Lung (tissue), 12 donors: ENCODE data around the gene GON7. TPM values are rescaled to one million over a fixed set of nuclear protein-coding genes. Genes with fewer than 3 reads are reported as not detected.
"Not testable (repeated sequence)": the region's sequence is repeated elsewhere in the genome, so short reads cannot be mapped to it uniquely, and the experiment has no call there.

Experiments
- ATAC-seq: fragments of 200-7000 bp; cut with Tn5 transposase; one replicate; pipeline ENCODE4 v1.9.1; 2020; ENCODE audit warnings: moderate number of reproducible peaks; ENCODE audit not compliant: insufficient read depth, low FRiP score
- DNase-seq, 3 donors: peaks; one replicate each; pipeline ENCODE4 v3.0.0-alpha.2; 2013 to 2017
- H3K27ac ChIP-seq, 2 donors: one replicate each; pipeline ENCODE4 v1.5.1; 2013; ENCODE audit warnings: mild to moderate bottlenecking in 2 of 2, moderate library complexity in 2 of 2, control low read depth in 1 of 2, inconsistent platforms in 1 of 2, low read depth in 1 of 2, low read length in 1 of 2
- H3K27me3 ChIP-seq, 3 donors: one replicate each; pipeline ENCODE4 v1.5.1; 2013; ENCODE audit warnings: low read length in 2 of 3; ENCODE audit not compliant: control insufficient read depth in 3 of 3, insufficient read depth in 3 of 3
- H3K36me3 ChIP-seq, 4 donors: one replicate each; pipeline ENCODE4 v1.5.1; 2013; ENCODE audit warnings: low read length in 4 of 4, mild to moderate bottlenecking in 1 of 4, moderate library complexity in 1 of 4; ENCODE audit not compliant: control insufficient read depth in 4 of 4, insufficient read depth in 4 of 4
- H3K4me1 ChIP-seq, 5 donors: one replicate each; pipeline ENCODE4 v1.5.1; 2013; ENCODE audit warnings: low read length in 5 of 5, mild to moderate bottlenecking in 2 of 5, moderate library complexity in 1 of 5; ENCODE audit not compliant: control insufficient read depth in 5 of 5, insufficient read depth in 5 of 5
- H3K4me3 ChIP-seq: one replicate; pipeline ENCODE4 v1.5.1; 2013; ENCODE audit warnings: mild to moderate bottlenecking, control low read depth, moderate library complexity
- H3K9ac ChIP-seq, 2 donors: one replicate each; pipeline ENCODE4 v1.5.1; 2013; ENCODE audit warnings: low read length in 2 of 2, control low read depth in 1 of 2; ENCODE audit not compliant: insufficient read depth in 1 of 2
- H3K9me3 ChIP-seq, 4 donors: one replicate each; pipeline ENCODE4 v1.5.1; 2013; ENCODE audit warnings: low read length in 3 of 4, mild to moderate bottlenecking in 1 of 4, moderate library complexity in 1 of 4; ENCODE audit not compliant: control insufficient read depth in 4 of 4, insufficient read depth in 3 of 4
- CTCF ChIP-seq: IDR thresholded peaks from 2 replicates; pipeline ENCODE4 v1.5.1; 2012; ENCODE audit warnings: mild to moderate bottlenecking; ENCODE audit errors: control extremely low read depth, extremely low read depth
- WGBS, 2 donors: extraction: QIAGEN DNeasy Blood & Tissue Kit; methylation state at CpG; one replicate each; pipeline ENCODE4 v1.1.7; 2013; 5-methylcytosine and 5-hydroxymethylcytosine counted together
- polyA plus RNA-seq, 2 donors: library from polyadenylated mRNA; stranded (reverse); fragments of 200-250 nt; gene quantifications; one replicate each; pipeline ENCODE4 v1.2.1, GENCODE V29; 2013
- total RNA-seq, 2 donors: library from RNA; depleted of rRNA in 1 of 2; stranded (reverse); fragments of >200 nt in 1 of 2; gene quantifications; one replicate each; pipeline ENCODE4 v1.2.1, GENCODE V29; 2014 to 2021
- donor health status: control.
- donor health status: control.
- donor health status: Bipolar disorder and iron deficiency.
- donor health status: healthy.
- donor health status: DM: yes; HTN: yes; CAD: no.

The GON7 gene
- total and polyA plus RNA-seq, 4 donors = 20.7 to 24.3 (median 21.7) TPM

- Histone ChIP-seq H3K9ac (no peak overlapping the region), H3K4me3 (no peak overlapping the region), H3K27me3 (no peaks in the 10 kb centered on the region), H3K36me3 (no peaks in the 10 kb centered on the region), H3K27ac (no peak overlapping the region), H3K4me1 (no peaks in the 10 kb centered on the region), H3K9me3 (no peaks in the 10 kb centered on the region)
- no peak for ATAC-seq
- DNase-seq = no peak
- TF ChIP-seq CTCF = no peak
- 76 to 81% methylated on average over 5 of the region's 5 CpGs for WGBS, 2 donors
Observed at GRCh38 chr14:93163564-93163963, 43.3 kb downstream of the GON7 start.

GRCh38 chr14:93161411-93161940 is 45.4 kb downstream of the GON7 start:
- Histone ChIP-seq H3K36me3 (no peaks in the 10 kb centered on the region), H3K27me3 (no peaks in the 10 kb centered on the region), H3K4me3 (no peak overlapping the region), H3K9me3 (no peaks in the 10 kb centered on the region), H3K4me1 (no peaks in the 10 kb centered on the region), H3K27ac (no peak overlapping the region), H3K9ac (no peak overlapping the region)
- ATAC-seq (no peak), DNase-seq (no peak)
- 82 to 93% methylated on average over 4 of the region's 4 CpGs for WGBS, 2 donors
- TF ChIP-seq CTCF = no peak

- no peak for TF ChIP-seq CTCF
- ATAC-seq = no peak
- H3K4me3 ChIP-seq = no peak overlapping the region
- no peaks in the 10 kb centered on the region for H3K9me3 ChIP-seq
- H3K27ac ChIP-seq = no peak overlapping the region
- no peak overlapping the region for H3K9ac ChIP-seq
- H3K27me3 ChIP-seq = no peaks in the 10 kb centered on the region
- 44 to 48% methylated on average over 4 of the region's 4 CpGs for WGBS, 2 donors
- DNase-seq = peak in 1 of 3 donors; percentile 15
- no peaks in the 10 kb centered on the region for H3K4me1 ChIP-seq
- H3K36me3 ChIP-seq = no peaks in the 10 kb centered on the region
Observed at GRCh38 chr14:93160353-93160801, 46.5 kb downstream of the GON7 start.

- ATAC-seq, H3K4me3 ChIP-seq, H3K36me3 ChIP-seq, H3K9ac ChIP-seq, H3K27me3 ChIP-seq, H3K9me3 ChIP-seq, H3K4me1 ChIP-seq, DNase-seq, H3K27ac ChIP-seq: not testable (repeated sequence)
- 67 to 72% methylated on average over 5 of the region's 5 CpGs for WGBS, 2 donors
Observed at GRCh38 chr14:93159625-93160352, 47.1 kb downstream of the GON7 start.

- H3K9ac ChIP-seq, H3K4me3 ChIP-seq, H3K27me3 ChIP-seq, ATAC-seq, H3K27ac ChIP-seq, H3K9me3 ChIP-seq, H3K36me3 ChIP-seq, DNase-seq, H3K4me1 ChIP-seq: not testable (repeated sequence)
- 88 to 92% methylated on average over 7 of the region's 7 CpGs for WGBS, 2 donors
Observed at GRCh38 chr14:93158349-93158748, 48.5 kb downstream of the GON7 start.
